Upper lobe of right lung (tissue), 1 donor: ENCODE results near the gene MYADML2. TPM values are rescaled to one million over a fixed set of nuclear protein-coding genes. Genes with fewer than 3 reads are reported as not detected.

ENCODE experiments used
- ATAC-seq: fragments of 200-7000 bp; cut with Tn5 transposase; one replicate; pipeline ENCODE4 v1.9.1; 2020; ENCODE audit warnings: mild to moderate bottlenecking, moderate library complexity
- DNase-seq: peaks from one replicate; pipeline ENCODE4 v3.0.0-alpha.2; 2020
- H3K27ac ChIP-seq: fragments of 200-600 bp; one replicate; pipeline ENCODE4 v1.8.0; 2022
- H3K27me3 ChIP-seq: fragments of 200-600 bp; one replicate; pipeline ENCODE4 v1.8.0; 2022; ENCODE audit warnings: mild to moderate bottlenecking
- H3K36me3 ChIP-seq: fragments of 200-600 bp; one replicate; pipeline ENCODE4 v1.8.0; 2022
- H3K4me1 ChIP-seq: fragments of 200-600 bp; one replicate; pipeline ENCODE4 v1.8.0; 2022
- H3K4me3 ChIP-seq: fragments of 200-600 bp; one replicate; pipeline ENCODE4 v1.8.0; 2022; ENCODE audit warnings: mild to moderate bottlenecking
- H3K9me3 ChIP-seq: fragments of 200-600 bp; one replicate; pipeline ENCODE4 v1.8.0; 2022
- CTCF ChIP-seq: fragments of 200-600 bp; IDR thresholded peaks from one replicate; pipeline ENCODE4 v1.8.0; 2022; ENCODE audit warnings: antibody characterized with exemption
- intact Hi-C: fragments of 100-400 bp; cut with DNase I; formaldehyde crosslinking; loops from one replicate; pipeline ENCODE4 v1.11.0; 2022
- total RNA-seq: library from RNA; stranded (reverse); fragmentation: NEBNext Ultra II Directional; extraction: Animal tissue kit (Norgen Biotek cat#: 25700); gene quantifications from one replicate; pipeline ENCODE4 v1.2.1, GENCODE V29; 2021
- donor health status: DM: no; HTN: yes; CAD: no; lungs with severe emphysema.

MYADML2 gene
- total RNA-seq, 1 donor from 2014 or later: not detected

- Histone ChIP-seq H3K9me3 (no peaks in the 10 kb centered on the region), H3K27ac (no peak overlapping the region), H3K36me3 (no peaks in the 10 kb centered on the region), H3K27me3 (no peaks in the 10 kb centered on the region), H3K4me3 (no peak overlapping the region), H3K4me1 (peaks cover 17% of the 10 kb centered on the region)
- DNase-seq (no peak), ATAC-seq (no peak)
- TF ChIP-seq CTCF: no peak
- intact Hi-C loops: no loop called here
These were observed 15.3 kb downstream of the MYADML2 start for GRCh38 chr17:81931557-81932332.

- Histone ChIP-seq H3K9me3 (no peaks in the 10 kb centered on the region), H3K27me3 (no peaks in the 10 kb centered on the region), H3K27ac (no peak overlapping the region), H3K4me3 (no peak overlapping the region), H3K4me1 (peaks cover 11% of the 10 kb centered on the region), H3K36me3 (no peaks in the 10 kb centered on the region)
- TF ChIP-seq CTCF: no peak
- intact Hi-C loops: no loop called here
- no peak for DNase-seq
- ATAC-seq: no peak
These were observed 15.9 kb downstream of the MYADML2 start for GRCh38 chr17:81931189-81931556.

- DNase-seq: no peak
- intact Hi-C loops: no loop called here
- ATAC-seq: no peak
- peaks cover 14% of the 10 kb centered on the region for H3K4me1 ChIP-seq
- H3K9me3 ChIP-seq: no peaks in the 10 kb centered on the region
- TF ChIP-seq CTCF: no peak
- no peaks in the 10 kb centered on the region for H3K36me3 ChIP-seq
- no peak overlapping the region for H3K27ac ChIP-seq
- no peak overlapping the region for H3K4me3 ChIP-seq
- no peaks in the 10 kb centered on the region for H3K27me3 ChIP-seq
These were observed 16.6 kb downstream of the MYADML2 start for GRCh38 chr17:81930142-81931125.

GRCh38 chr17:81929253-81930141 is 17.5 kb downstream of the MYADML2 start:
- no peak overlapping the region for H3K4me3 ChIP-seq
- DNase-seq (no peak), ATAC-seq (no peak)
- TF ChIP-seq CTCF: no peak
- no peaks in the 10 kb centered on the region for H3K9me3 ChIP-seq
- no peak overlapping the region for H3K27ac ChIP-seq
- no peaks in the 10 kb centered on the region for H3K27me3 ChIP-seq
- intact Hi-C loops: no loop called here
- no peaks in the 10 kb centered on the region for H3K36me3 ChIP-seq
- H3K4me1 ChIP-seq: peaks cover 24% of the 10 kb centered on the region

GRCh38 chr17:81928544-81929252 is 18.3 kb downstream of the MYADML2 start:
- Histone ChIP-seq H3K27ac (no peak overlapping the region), H3K4me1 (peaks cover 32% of the 10 kb centered on the region), H3K27me3 (no peaks in the 10 kb centered on the region), H3K4me3 (peak overlapping the region; percentile 64), H3K36me3 (no peaks in the 10 kb centered on the region), H3K9me3 (no peaks in the 10 kb centered on the region)
- no peak for TF ChIP-seq CTCF
- intact Hi-C loops: no loop called here
- DNase-seq: no peak
- ATAC-seq: no peak
